C1 segment of cervical spinal cord (tissue), 14 donors: ENCODE results near the gene GUCA2A.

Experiments used
- DNase-seq, 14 donors: peaks; one replicate each; lab custom pipeline; 2025; lab: John Stamatoyannopoulos, UW

GUCA2A gene

DNA sequence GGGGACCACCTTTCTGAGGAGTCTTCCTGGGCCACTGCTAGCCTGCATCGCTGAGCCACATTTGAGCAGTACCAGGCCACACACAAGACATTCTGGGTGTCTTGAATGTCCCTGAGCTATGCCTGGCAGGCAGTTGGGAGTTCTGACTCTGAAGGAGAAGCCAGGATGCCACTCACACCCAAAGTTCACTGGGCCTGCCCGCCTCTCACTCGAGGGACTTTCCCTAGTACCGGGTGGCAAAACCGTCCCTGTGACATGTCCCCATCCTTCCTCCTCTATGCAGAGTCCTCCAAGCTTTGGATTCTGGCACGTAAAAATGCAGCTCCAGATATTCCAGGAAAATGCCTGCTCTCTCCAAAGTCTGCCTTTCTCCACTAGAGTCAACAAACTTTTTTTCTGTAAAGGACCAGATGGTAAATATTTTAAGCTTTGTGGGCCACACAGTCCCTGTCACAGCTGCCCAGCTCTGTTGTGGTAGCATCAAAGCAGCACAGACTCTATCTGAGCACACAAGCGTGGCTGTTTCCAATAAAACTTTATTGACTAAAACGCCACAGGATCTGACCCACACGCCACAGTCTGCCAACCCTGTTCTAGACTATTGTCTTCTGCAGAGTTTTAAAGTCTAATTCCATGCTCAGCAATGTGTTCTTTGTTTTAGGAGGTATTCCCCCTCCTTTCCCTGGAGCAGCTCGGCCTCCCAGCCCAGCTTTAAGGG, 30.6 kb downstream of the GUCA2A start:
- no peak for DNase-seq

DNA sequence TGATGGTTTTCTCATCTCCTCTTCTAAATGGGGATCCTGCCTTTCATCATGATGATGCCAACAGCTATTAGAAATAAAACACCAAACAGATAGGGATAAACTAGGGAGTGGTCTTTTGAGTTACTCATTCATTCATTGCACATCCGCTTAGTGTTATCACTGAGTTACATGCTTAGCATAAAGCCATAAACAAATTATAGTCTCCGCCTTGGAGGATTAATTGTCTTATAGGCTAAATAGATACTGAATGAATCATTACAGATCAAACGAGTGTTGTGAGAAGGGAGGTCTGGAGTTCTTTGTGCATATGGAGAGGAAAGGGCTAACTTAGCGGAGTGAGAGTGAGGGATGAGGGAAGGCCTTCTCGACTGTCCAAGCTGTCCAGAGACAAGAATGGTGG, 31.2 kb downstream of the GUCA2A start:
- DNase-seq = no peak

DNA sequence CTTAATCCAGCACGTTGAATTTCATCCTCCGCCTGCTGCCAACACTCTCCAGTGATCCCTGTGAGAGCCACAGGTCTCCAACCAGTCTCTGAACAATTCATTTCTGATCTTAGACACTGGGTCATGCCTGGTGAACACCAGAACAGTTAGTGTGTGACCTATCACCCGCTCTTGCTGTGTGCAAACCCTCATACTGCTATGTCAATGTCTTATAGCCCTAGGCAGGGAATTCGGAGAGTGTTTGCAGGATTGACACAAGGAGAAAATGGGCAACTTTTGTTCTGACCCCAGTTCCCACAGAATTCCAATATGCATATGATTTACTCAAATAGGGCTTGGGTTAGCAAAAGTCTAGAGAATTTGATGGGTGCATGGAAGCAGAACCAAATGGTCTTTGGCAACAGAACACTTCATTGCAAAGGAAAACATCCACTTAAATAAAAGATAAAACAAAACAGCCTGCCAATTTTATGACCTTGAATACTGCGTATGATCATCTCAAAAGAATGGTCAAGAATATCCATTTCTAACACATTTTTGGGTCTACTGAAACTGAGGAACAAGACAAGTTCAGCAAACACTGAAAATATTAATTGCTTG, 34.4 kb downstream of the GUCA2A start:
- DNase-seq = no peak

DNA sequence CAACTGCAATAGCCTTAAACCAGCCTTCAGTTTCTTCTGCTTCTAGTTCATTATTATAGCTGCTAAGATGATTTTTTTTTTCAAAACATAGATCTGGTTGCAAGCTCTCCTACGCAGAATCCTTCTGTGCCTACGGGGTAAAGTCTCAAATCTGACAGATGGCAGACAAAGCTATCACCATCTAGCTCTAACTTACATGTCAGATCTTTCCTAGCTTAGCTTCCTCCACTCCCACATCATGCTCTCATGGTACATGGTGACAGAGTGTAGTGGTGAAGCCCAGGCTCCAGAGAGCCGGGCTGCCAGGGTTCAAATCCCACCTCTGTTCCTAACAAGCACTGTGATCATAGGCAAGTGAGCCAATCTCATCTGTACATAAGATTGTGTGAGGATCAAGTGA, 35.6 kb downstream of the GUCA2A start:
- DNase-seq = no peak

DNA sequence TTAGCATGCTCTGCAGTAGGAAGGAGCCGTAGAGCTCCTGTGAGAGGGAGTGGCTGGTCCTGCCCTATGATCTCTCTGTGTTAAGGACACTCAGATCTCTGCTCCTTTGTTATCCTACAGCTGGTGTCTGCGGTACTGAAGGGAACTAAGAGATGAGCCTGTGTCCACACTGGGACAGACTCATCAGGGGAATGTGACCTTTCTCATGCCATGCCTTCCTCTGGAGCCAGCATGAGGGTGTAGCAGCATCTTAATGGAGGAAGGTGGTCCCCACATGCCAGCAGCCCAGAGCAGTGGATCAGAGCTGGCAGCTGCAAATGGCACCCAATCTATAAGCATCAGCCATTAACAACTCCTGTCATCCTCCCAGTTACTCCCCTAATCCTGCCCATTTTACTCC, 36.0 kb downstream of the GUCA2A start:
- no peak for DNase-seq

DNA sequence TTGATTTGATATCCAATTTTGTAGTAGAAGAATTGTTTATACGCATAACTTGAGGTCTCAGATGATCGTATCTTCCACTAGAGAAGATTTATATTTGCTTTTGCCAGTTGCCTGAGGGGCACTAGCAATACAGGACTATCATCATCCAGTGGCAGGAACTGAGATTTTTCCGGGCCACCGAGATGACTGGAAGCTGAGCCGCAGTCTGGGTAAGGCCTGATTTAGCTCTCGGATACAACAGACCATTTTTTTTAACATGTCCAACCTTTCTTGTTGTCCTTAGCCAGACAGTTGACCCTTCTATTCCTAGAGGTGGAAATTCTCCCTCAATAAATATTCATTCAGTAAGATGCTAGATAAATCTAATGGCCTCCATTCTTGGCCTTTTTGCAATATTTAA, 36.8 kb downstream of the GUCA2A start:
- no peak for DNase-seq

DNA sequence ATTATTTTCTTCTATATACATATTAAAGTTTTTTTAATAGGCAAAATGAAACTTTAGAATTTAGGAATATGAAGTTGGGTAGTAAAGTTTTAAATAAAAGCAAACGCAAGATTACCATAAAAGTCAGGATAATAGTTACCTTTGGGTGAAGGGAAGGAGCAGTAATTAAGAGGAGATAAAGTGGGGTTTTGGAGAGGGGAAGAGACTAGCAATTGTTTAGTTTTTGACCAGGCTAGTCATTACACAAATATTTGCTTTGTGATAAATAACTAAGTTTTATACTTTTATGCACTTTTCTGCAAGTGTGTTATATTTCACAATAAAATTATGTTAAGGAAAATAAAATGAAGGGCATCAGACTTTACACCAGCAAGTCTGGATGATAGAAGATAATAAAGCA, 39.0 kb downstream of the GUCA2A start:
- no peak for DNase-seq

DNA sequence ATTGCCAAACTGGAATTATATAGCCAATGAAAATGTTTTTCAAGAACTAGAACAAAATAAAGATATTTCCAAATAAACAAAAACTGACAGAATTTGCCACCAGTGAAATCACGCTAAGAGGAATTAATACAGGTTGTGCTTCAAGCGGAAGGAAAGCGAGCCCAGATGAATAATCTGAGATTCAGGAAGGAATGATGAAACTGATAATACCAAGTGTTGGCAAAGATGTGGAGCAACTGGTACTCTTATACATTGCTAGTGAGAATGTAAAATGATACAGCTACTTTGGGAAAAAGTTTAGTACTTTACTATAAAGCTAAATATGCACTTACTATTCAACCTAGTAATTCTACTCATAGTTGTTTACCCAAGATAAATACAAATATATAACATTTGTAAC, 42.1 kb downstream of the GUCA2A start:
- DNase-seq = no peak

DNA sequence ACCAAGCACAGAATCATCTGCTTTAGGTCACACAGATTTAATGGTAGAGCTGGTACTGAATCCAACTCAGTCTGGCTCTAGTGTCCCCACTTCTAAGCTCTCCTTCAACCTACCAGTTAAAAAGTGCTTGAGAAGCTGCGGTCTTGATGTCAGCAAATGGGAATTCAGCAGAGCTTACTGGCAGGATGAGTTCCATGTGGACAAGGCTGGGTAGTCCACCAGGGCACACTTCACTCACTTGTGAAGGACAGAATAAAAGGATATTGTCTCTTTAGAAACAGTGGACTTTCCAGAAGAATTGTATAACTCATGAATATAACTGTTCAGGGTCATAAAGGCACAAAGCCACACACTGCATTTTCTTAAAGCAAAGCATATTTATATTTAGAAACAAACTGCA, 46.4 kb downstream of the GUCA2A start:
- no peak for DNase-seq

DNA sequence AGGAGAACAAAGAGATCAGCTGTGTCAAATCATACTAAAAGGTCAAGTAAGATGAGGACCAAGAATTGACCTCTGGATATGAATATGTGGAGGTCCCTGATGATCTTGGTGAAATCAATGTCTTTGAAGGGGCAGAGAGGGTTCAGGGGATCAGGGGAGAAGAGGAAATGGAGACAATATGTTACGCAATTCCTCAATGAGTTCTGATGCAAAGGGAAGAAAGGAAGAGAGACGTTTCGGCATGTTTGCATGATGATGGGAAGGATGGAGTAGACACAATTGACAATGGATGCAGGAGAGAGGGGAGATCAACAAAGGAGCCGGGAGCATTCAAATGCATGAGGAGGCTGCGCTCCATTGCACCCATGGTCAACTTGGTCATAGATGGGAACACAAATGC, 47.3 kb downstream of the GUCA2A start:
- DNase-seq = no peak

DNA sequence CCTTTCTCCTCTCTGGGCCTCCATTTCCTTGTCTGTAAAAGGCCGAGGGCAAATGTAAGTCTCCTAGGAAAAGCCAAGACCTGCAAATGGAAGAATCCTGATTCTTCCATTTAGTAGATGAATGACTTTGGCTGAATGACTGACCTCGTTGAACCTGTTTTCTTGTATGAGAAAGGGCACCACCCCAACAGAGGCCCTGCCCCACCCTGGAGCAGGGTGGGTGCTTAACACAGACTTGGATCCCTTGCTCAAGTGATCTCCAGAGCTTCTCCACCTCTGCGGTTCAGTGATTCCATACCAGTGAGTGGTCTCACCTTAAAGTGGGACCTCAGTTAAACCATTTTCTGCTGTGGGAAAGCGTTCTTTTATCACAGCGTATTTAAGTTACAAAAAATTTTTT, 50.3 kb downstream of the GUCA2A start:
- DNase-seq = no peak
